HepG2 (cell line): ENCODE results near the gene RAPGEF6. TPM values are rescaled to one million over a fixed set of nuclear protein-coding genes. Genes with fewer than 3 reads are reported as not detected.

Experiments
- ARID5B ChIP-seq: IDR thresholded peaks from 2 replicates; pipeline ENCODE4 v1.4.0; 2020; ENCODE audit warnings: mild to moderate bottlenecking, missing genetic modification reagents
- CEBPG ChIP-seq: IDR thresholded peaks from 2 replicates; pipeline ENCODE4 v1.6.1; 2016
- CREM ChIP-seq, 2 experiments: sonication (generic) in 1 of 2; formaldehyde crosslinking in 1 of 2; IDR thresholded peaks; 2 replicates each; pipeline versions ENCODE4 v1.4.0 to v1.6.1; 2016 to 2020; ENCODE audit warnings: antibody characterized with exemption in 1 of 2, mild to moderate bottlenecking in 1 of 2, missing genetic modification reagents in 1 of 2
- EP300 ChIP-seq, 3 experiments: sonication (generic) in 1 of 3; formaldehyde crosslinking in 1 of 3; IDR thresholded peaks; 2 replicates each; pipeline versions ENCODE4 v1.5.1 to v1.6.1; 2011 to 2020; ENCODE audit warnings: low read depth in 2 of 3, low read length in 2 of 3, borderline replicate concordance in 1 of 3, improper control_type of control experiment in 1 of 3, mild to moderate bottlenecking in 1 of 3, missing genetic modification reagents in 1 of 3, moderate library complexity in 1 of 3
- FOXP4 ChIP-seq: sonication (generic); formaldehyde crosslinking; IDR thresholded peaks from 2 replicates; pipeline ENCODE4 v1.4.0; 2020; ENCODE audit warnings: missing genetic modification reagents
- HINFP ChIP-seq: sonication (generic); formaldehyde crosslinking; IDR thresholded peaks from 2 replicates; pipeline ENCODE4 v1.4.0; 2020; ENCODE audit warnings: low read depth, mild to moderate bottlenecking, missing genetic modification reagents
- MYPOP ChIP-seq: sonication (generic); formaldehyde crosslinking; IDR thresholded peaks from 2 replicates; pipeline ENCODE4 v1.8.1; 2023; ENCODE audit warnings: mild to moderate bottlenecking, moderate library complexity, missing genetic modification reagents
- PRMT3 ChIP-seq: sonication (generic); formaldehyde crosslinking; IDR thresholded peaks from 2 replicates; pipeline ENCODE4 v1.8.1; 2022; ENCODE audit warnings: low read depth, mild to moderate bottlenecking, moderate library complexity, missing genetic modification reagents, borderline replicate concordance
- SNAI1 ChIP-seq: sonication (generic); formaldehyde crosslinking; IDR thresholded peaks from 2 replicates; pipeline ENCODE4 v1.5.0; 2020; ENCODE audit warnings: mild to moderate bottlenecking, missing genetic modification reagents, borderline replicate concordance
- SOX13 ChIP-seq, 3 experiments: fragments of 450-650 bp in 1 of 3; sonication (generic) in 1 of 3; formaldehyde crosslinking in 1 of 3; IDR thresholded peaks in 2 of 3; conservative IDR thresholded peaks in 1 of 3; 2 replicates each; pipeline versions ENCODE4 v1.5.0 to v1.6.1; 2016 to 2020; ENCODE audit warnings: antibody characterized with exemption in 1 of 3, mild to moderate bottlenecking in 1 of 3, missing compliant biosample characterization in 1 of 3, missing genetic modification reagents in 1 of 3, moderate library complexity in 1 of 3
- SOX5 ChIP-seq: IDR thresholded peaks from 2 replicates; pipeline ENCODE4 v1.6.1; 2016; ENCODE audit warnings: borderline replicate concordance
- ZFP36 ChIP-seq: fragments of 150-350 bp; IDR thresholded peaks from 2 replicates; pipeline ENCODE4 v1.6.1; 2018; ENCODE audit warnings: borderline replicate concordance, low read length, low read depth; ENCODE audit not compliant: partially characterized antibody
- ZNF124 ChIP-seq: sonication (generic); formaldehyde crosslinking; IDR thresholded peaks from 2 replicates; pipeline ENCODE4 v1.4.0; 2020; ENCODE audit warnings: missing genetic modification reagents
- ZNF33A ChIP-seq: sonication (generic); formaldehyde crosslinking; IDR thresholded peaks from 2 replicates; pipeline ENCODE4 v1.5.1; 2020; ENCODE audit warnings: missing genetic modification reagents, mild to moderate bottlenecking, moderate library complexity, borderline replicate concordance
- ZNF678 ChIP-seq: sonication (generic); formaldehyde crosslinking; IDR thresholded peaks from 2 replicates; pipeline ENCODE4 v1.4.0; 2020; ENCODE audit warnings: mild to moderate bottlenecking, missing genetic modification reagents
- ZNF737 ChIP-seq: sonication (generic); formaldehyde crosslinking; IDR thresholded peaks from 2 replicates; pipeline ENCODE4 v1.5.0; 2020; ENCODE audit warnings: missing genetic modification reagents, mild to moderate bottlenecking, borderline replicate concordance
- ZNF747 ChIP-seq: sonication (generic); formaldehyde crosslinking; IDR thresholded peaks from 2 replicates; pipeline ENCODE4 v1.8.1; 2023; ENCODE audit warnings: missing genetic modification reagents, mild to moderate bottlenecking, borderline replicate concordance
- ZNF776 ChIP-seq: sonication (generic); formaldehyde crosslinking; IDR thresholded peaks from 2 replicates; pipeline ENCODE4 v1.4.0; 2020; ENCODE audit warnings: mild to moderate bottlenecking, missing genetic modification reagents
- ZZZ3 ChIP-seq: sonication (generic); formaldehyde crosslinking; IDR thresholded peaks from 2 replicates; pipeline ENCODE4 v1.4.0; 2020; ENCODE audit warnings: missing genetic modification reagents, mild to moderate bottlenecking, borderline replicate concordance
- polyA plus RNA-seq, 8 experiments: library from polyadenylated mRNA; depleted of rRNA in 3 of 8; stranded (reverse) in 7 of 8; unstranded in 1 of 8; fragments of >200 nt; fragmentation: Illumina TruSeq in 4 of 8; extraction: Trizol in 4 of 8; gene quantifications; 2 replicates each; pipeline versions ENCODE4 v1.2.1 to v1.2.3, GENCODE V29; 2011 to 2016; ENCODE audit warnings: low read depth in 4 of 8, missing spikeins in 1 of 8, mixed read lengths in 1 of 8; ENCODE audit not compliant: insufficient read depth in 1 of 8
- total RNA-seq, 5 experiments: library from RNA; depleted of rRNA; stranded (reverse); fragments of >200 nt; fragmentation: Illumina TruSeq; extraction: Trizol; gene quantifications; 2 replicates each; pipeline ENCODE4 v1.2.3, GENCODE V29; 2016; ENCODE audit warnings: low read depth in 1 of 5

RAPGEF6 gene
- total and polyA plus RNA-seq, 2 of the 13 experiments (the other 11 are each of a cell fraction or from before 2014, with no cell fraction given) = 7.7 to 24.6 TPM

GRCh38 chr5:131539251-131539650 is 95.8 kb downstream of the RAPGEF6 start (continued):
- TF ChIP-seq FOXP4 (peak; percentile 20; the same call in 1 of the 2 replicates), ZNF678 (CRISPR knock-in tag) (no peak), ZNF33A (no peak), ZFP36 (no peak), ZNF776 (no peak), MYPOP (CRISPR knock-in tag) (no peak), ZZZ3 (CRISPR knock-in tag) (no peak), ZNF737 (CRISPR knock-in tag) (no peak), SOX5 (CRISPR knock-in tag) (peak; percentile 52; the same call in 1 of the 2 replicates), CEBPG (CRISPR knock-in tag) (no peak), CREM (IDR thresholded peaks at IDR 0.05) (no peak), CREM (CRISPR knock-in tag; IDR thresholded peaks at IDR 0.05) (no peak), PRMT3 (CRISPR knock-in tag) (no peak), ZNF747 (CRISPR knock-in tag) (no peak), SOX13 (IDR thresholded peaks at IDR 0.05) (no peak), SOX13 (CRISPR knock-in tag; conservative IDR thresholded peaks at IDR 0.05 in 1 of 2, IDR thresholded peaks at IDR 0.05 in 1 of 2) (peak in 1 of 2 experiments; percentile 55; a peak in 2 of 4 replicates), EP300 (IDR thresholded peaks at IDR 0.05; ENCODE audit: low read depth in 2 of 2, low read length in 2 of 2) (peak in 1 of 2 experiments; percentile 45; a peak in 2 of 4 replicates), EP300 (CRISPR knock-in tag; IDR thresholded peaks at IDR 0.05; ENCODE audit: borderline replicate concordance) (no peak), SNAI1 (CRISPR knock-in tag) (no peak), ZNF124 (no peak), HINFP (CRISPR knock-in tag) (no peak), ARID5B (peak; percentile 21; the same call in 1 of the 2 replicates)
